Measurements from ENCODE around the gene ZNF76.
A peak's percentile ranks its signal among the peaks of the same experiment; 100 is the strongest.

ZNF76 gene

GRCh38 chr6:35273822-35274559 lies 14.5 kb downstream of the ZNF76 start:
- DNase-seq: no peak

- DNase-seq: no peak
These were observed 16.3 kb downstream of the ZNF76 start for GRCh38 chr6:35275744-35276260.

- DNase-seq: no peak
These were observed 19.2 kb downstream of the ZNF76 start for GRCh38 chr6:35278708-35279107.

GRCh38 chr6:35280903-35281302 lies 21.4 kb downstream of the ZNF76 start:
- no peak for DNase-seq

GRCh38 chr6:35282472-35282871 lies 22.9 kb downstream of the ZNF76 start:
- no peak for DNase-seq

- no peak for DNase-seq
These were observed 23.8 kb downstream of the ZNF76 start for GRCh38 chr6:35283361-35283760.

- DNase-seq: no peak
These were observed 28.3 kb downstream of the ZNF76 start for GRCh38 chr6:35287671-35288396.

- DNase-seq: no peak
These were observed 29.3 kb downstream of the ZNF76 start for GRCh38 chr6:35288834-35289233.

- DNase-seq: no peak
These were observed 32.0 kb downstream of the ZNF76 start for GRCh38 chr6:35291491-35291890.

GRCh38 chr6:35292494-35292893 lies 33.0 kb downstream of the ZNF76 start:
- DNase-seq: no peak

GRCh38 chr6:35293681-35294080 lies 34.1 kb downstream of the ZNF76 start:
- DNase-seq: no peak

GRCh38 chr6:35294308-35294945 lies 34.9 kb downstream of the ZNF76 start:
- DNase-seq: peak; percentile 51

- DNase-seq: no peak
These were observed 35.5 kb downstream of the ZNF76 start for GRCh38 chr6:35295036-35295435.

- DNase-seq: no peak
These were observed 36.2 kb downstream of the ZNF76 start for GRCh38 chr6:35295521-35296315.

- DNase-seq: no peak
These were observed 37.5 kb downstream of the ZNF76 start for GRCh38 chr6:35296931-35297600.

- DNase-seq: peak; percentile 88
These were observed 38.3 kb downstream of the ZNF76 start, which contains the start of gene DEF6 for GRCh38 chr6:35297601-35298481. Gene DEF6 (plus strand): TSS chr6:35297818. CDS start chr6:35297857, 39 bp downstream.

- no peak for DNase-seq
These were observed 39.1 kb downstream of the ZNF76 start for GRCh38 chr6:35298625-35299140.

GRCh38 chr6:35299674-35300073 lies 40.1 kb downstream of the ZNF76 start:
- no peak for DNase-seq

- no peak for DNase-seq
These were observed 41.3 kb downstream of the ZNF76 start for GRCh38 chr6:35300848-35301247.

- peak; percentile 81 for DNase-seq
These were observed 43.2 kb downstream of the ZNF76 start for GRCh38 chr6:35302604-35303241.
